ENCODE results near the gene STRBP. TPM values are rescaled to one million over a fixed set of nuclear protein-coding genes. Genes with fewer than 3 reads are reported as not detected.
A peak's percentile ranks its signal among the peaks of the same experiment; 100 is the strongest.

The STRBP gene
- total RNA-seq, 2 donors from 2014 or later: 77.2 to 83.3 TPM

GRCh38 chr9:123167474-123167873, 100.9 kb downstream of the STRBP start:
- Histone ChIP-seq H3K4me3 (ENCODE audit: low read length) (no peak overlapping the region), H3K36me3 (ENCODE audit: control insufficient read depth, insufficient read depth, low read length) (no peaks in the 10 kb centered on the region), H3K9ac (ENCODE audit: extremely low read depth, low read length, poor library complexity, severe bottlenecking) (no peak overlapping the region), H3K27me3 (ENCODE audit: control insufficient read depth, insufficient read depth, low read length, poor library complexity, severe bottlenecking) (no peaks in the 10 kb centered on the region), H3K27ac (ENCODE audit: low read depth, low read length) (no peak overlapping the region), H3K4me1 (ENCODE audit: control insufficient read depth, insufficient read depth, low read length) (peaks cover 2% of the 10 kb centered on the region), H3K9me3 (ENCODE audit: control insufficient read depth, low read length) (no peaks in the 10 kb centered on the region)
- H3K4me3 Mint-ChIP-seq: no peak overlapping the region
- H3K27me3 Mint-ChIP-seq (ENCODE audit: insufficient read depth): no peaks in the 10 kb centered on the region
- H3K36me3 Mint-ChIP-seq (ENCODE audit: low read depth): peaks cover 7% of the 10 kb centered on the region
- no peak overlapping the region for H3K27ac Mint-ChIP-seq
- 75% methylated on average over 1 of the region's 1 CpG; no CpG with 5 or more reads in 1 of the 2 experiments for WGBS, 2 experiments (ENCODE audit: insufficient coverage in 1 of 2, insufficient read length in 1 of 2)
- peaks cover 22% of the 10 kb centered on the region for H3K4me1 Mint-ChIP-seq
- DNase-seq: no peak
- TF ChIP-seq CTCF (conservative IDR thresholded peaks at IDR 0.05): no peak
- no peaks in the 10 kb centered on the region for H3K9me3 Mint-ChIP-seq

DNA sequence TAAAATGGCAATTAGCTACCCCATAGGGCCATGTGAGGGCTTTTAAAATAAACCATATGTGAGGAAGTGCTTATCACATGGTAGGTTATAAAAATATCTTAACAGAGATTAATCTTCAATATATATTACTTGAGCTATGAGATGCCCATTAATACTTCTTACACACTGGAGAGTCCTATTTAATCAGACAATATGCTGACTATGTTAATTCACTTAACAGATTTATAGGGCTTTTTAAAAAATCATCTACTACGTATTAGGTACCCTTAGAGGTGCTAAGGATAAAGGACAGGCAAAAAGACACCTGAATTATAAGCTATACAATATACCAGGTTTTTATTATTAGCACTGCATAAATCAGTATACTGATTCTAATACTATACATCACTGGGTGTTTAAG, 102.6 kb downstream of the STRBP start:
- no peak overlapping the region for H3K27ac ChIP-seq (ENCODE audit: low read depth, low read length)
- no peaks in the 10 kb centered on the region for H3K27me3 ChIP-seq (ENCODE audit: control insufficient read depth, insufficient read depth, low read length, poor library complexity, severe bottlenecking)
- no peak overlapping the region for H3K27ac Mint-ChIP-seq
- no peaks in the 10 kb centered on the region for H3K9me3 ChIP-seq (ENCODE audit: control insufficient read depth, low read length)
- H3K4me3 Mint-ChIP-seq: no peak overlapping the region
- H3K4me3 ChIP-seq (ENCODE audit: low read length): no peak overlapping the region
- H3K36me3 ChIP-seq (ENCODE audit: control insufficient read depth, insufficient read depth, low read length): no peaks in the 10 kb centered on the region
- H3K4me1 Mint-ChIP-seq: peaks cover 22% of the 10 kb centered on the region
- no peak overlapping the region for H3K9ac ChIP-seq (ENCODE audit: extremely low read depth, low read length, poor library complexity, severe bottlenecking)
- no peak for DNase-seq
- H3K27me3 Mint-ChIP-seq (ENCODE audit: insufficient read depth): no peaks in the 10 kb centered on the region
- 86% methylated on average over 1 of the region's 1 CpG; no CpG with 5 or more reads in 1 of the 2 experiments for WGBS, 2 experiments (ENCODE audit: insufficient coverage in 1 of 2, insufficient read length in 1 of 2)
- no peak for TF ChIP-seq CTCF (conservative IDR thresholded peaks at IDR 0.05)
- peaks cover 2% of the 10 kb centered on the region for H3K4me1 ChIP-seq (ENCODE audit: control insufficient read depth, insufficient read depth, low read length)
- H3K9me3 Mint-ChIP-seq: no peaks in the 10 kb centered on the region
- peaks cover 4% of the 10 kb centered on the region for H3K36me3 Mint-ChIP-seq (ENCODE audit: low read depth)

GRCh38 chr9:123164285-123164684, 104.1 kb downstream of the STRBP start:
- no peaks in the 10 kb centered on the region for H3K27me3 ChIP-seq (ENCODE audit: control insufficient read depth, insufficient read depth, low read length, poor library complexity, severe bottlenecking)
- no peaks in the 10 kb centered on the region for H3K9me3 Mint-ChIP-seq
- H3K36me3 ChIP-seq (ENCODE audit: control insufficient read depth, insufficient read depth, low read length): no peaks in the 10 kb centered on the region
- peak; percentile 13 for TF ChIP-seq CTCF (conservative IDR thresholded peaks at IDR 0.05)
- peaks cover 4% of the 10 kb centered on the region for H3K36me3 Mint-ChIP-seq (ENCODE audit: low read depth)
- H3K4me3 ChIP-seq (ENCODE audit: low read length): no peak overlapping the region
- peaks cover 2% of the 10 kb centered on the region for H3K4me1 ChIP-seq (ENCODE audit: control insufficient read depth, insufficient read depth, low read length)
- no peak overlapping the region for H3K27ac Mint-ChIP-seq
- no peaks in the 10 kb centered on the region for H3K27me3 Mint-ChIP-seq (ENCODE audit: insufficient read depth)
- no peaks in the 10 kb centered on the region for H3K9me3 ChIP-seq (ENCODE audit: control insufficient read depth, low read length)
- peaks cover 20% of the 10 kb centered on the region for H3K4me1 Mint-ChIP-seq
- no peak overlapping the region for H3K27ac ChIP-seq (ENCODE audit: low read depth, low read length)
- DNase-seq: no peak
- no peak overlapping the region for H3K4me3 Mint-ChIP-seq
- no peak overlapping the region for H3K9ac ChIP-seq (ENCODE audit: extremely low read depth, low read length, poor library complexity, severe bottlenecking)
- WGBS, 2 experiments (ENCODE audit: insufficient coverage in 1 of 2, insufficient read length in 1 of 2): 100% methylated on average over 2 of the region's 2 CpGs; no CpG with 5 or more reads in 1 of the 2 experiments
